GM12864 (cell line): ENCODE data around the gene MCOLN2.

Source experiments
- DNase-seq: peaks from one replicate; pipeline ENCODE4 v3.0.0-alpha.2; 2011; ENCODE audit warnings: low read depth
- H3K4me3 ChIP-seq: 2 replicates; pipeline ENCODE4 v1.5.1; 2011; ENCODE audit warnings: mild to moderate bottlenecking, low read depth, low read length, control low read depth
- TF ChIP-seq, protein P1 (sequence below): IDR thresholded peaks from 2 replicates; pipeline ENCODE4 v1.5.1; 2011; ENCODE audit warnings: low read depth, mild to moderate bottlenecking, moderate library complexity, low read length, control low read depth, inconsistent platforms; ENCODE audit errors: missing control alignments

The MCOLN2 gene

DNA sequence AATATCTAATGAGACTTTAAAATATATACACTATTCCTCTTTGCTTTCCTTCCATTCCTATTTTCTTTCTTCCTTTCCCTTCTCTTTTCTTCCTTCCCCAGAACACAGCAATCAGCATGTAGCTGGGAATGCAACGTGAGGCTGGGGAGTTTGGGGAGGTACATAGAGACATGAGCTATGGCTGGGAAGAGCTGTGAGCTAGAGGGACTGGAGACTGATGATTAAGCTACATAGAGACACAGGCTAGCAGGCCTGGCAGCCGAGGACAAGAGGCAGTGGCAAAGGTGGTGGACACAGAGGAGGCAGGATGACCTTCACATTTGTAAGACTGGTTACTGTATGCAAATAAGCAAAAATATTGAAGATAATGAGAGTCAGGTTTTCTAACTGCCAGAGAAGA, 111.4 kb downstream of the MCOLN2 start:
- TF ChIP-seq, protein P1, sequence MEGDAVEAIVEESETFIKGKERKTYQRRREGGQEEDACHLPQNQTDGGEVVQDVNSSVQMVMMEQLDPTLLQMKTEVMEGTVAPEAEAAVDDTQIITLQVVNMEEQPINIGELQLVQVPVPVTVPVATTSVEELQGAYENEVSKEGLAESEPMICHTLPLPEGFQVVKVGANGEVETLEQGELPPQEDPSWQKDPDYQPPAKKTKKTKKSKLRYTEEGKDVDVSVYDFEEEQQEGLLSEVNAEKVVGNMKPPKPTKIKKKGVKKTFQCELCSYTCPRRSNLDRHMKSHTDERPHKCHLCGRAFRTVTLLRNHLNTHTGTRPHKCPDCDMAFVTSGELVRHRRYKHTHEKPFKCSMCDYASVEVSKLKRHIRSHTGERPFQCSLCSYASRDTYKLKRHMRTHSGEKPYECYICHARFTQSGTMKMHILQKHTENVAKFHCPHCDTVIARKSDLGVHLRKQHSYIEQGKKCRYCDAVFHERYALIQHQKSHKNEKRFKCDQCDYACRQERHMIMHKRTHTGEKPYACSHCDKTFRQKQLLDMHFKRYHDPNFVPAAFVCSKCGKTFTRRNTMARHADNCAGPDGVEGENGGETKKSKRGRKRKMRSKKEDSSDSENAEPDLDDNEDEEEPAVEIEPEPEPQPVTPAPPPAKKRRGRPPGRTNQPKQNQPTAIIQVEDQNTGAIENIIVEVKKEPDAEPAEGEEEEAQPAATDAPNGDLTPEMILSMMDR = no peak
- H3K4me3 ChIP-seq = no peak overlapping the region
- DNase-seq = no peak

DNA sequence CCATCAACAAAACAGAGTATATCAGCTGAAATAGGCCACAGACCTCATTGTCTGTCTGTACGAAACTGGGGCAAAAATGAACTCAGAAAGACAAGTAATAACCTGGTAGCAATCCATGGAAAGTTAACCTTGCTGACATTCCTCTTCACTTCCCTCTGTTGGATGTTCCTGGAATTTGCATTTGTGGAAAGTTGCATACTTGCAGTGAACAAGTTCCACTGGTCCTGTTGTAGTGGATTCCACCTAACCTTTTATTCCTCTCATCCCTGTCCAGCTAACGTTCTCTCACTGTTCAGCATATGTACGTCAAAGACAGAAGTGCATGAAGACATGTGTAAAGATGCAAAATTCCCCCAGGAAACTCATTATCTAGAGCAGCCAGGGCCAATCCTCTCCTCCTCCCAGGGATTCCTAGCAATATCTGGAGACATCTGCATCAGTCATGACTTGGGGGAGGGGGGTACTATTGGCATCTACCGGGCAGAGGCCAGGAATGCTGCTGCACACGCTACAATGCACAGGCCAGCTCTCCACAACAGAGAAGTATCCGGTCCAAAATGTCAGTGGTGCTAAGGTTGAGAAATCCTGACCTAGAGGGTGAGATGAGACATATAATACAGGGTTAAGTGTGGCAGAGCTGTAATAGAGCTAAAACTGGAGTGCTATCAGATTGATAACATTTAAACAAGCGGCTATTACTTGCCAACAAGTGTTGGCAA, 112.1 kb downstream of the MCOLN2 start:
- H3K4me3 ChIP-seq = no peak overlapping the region
- no peak for DNase-seq
- TF ChIP-seq, protein P1 = no peak

DNA sequence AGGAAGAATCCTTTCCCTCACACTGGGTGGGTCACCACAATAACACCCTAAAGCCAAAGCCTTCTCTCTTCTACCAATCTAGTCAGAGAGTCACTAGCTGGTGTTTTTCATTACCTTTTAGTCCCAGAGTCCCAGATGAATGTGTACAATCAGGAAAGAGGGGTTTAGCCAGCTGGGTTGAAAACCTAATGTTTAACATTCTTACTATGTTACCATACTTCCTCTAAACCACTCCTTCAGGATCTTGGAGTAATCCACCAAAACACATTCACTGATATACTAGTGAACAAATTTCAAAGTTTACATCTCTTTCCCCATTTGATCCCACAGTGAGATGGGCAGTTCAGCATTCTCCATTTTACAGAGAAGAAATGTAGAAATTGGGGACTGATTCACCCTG, 113.6 kb downstream of the MCOLN2 start:
- no peak overlapping the region for H3K4me3 ChIP-seq
- DNase-seq = no peak
- TF ChIP-seq, protein P1 = no peak

DNA sequence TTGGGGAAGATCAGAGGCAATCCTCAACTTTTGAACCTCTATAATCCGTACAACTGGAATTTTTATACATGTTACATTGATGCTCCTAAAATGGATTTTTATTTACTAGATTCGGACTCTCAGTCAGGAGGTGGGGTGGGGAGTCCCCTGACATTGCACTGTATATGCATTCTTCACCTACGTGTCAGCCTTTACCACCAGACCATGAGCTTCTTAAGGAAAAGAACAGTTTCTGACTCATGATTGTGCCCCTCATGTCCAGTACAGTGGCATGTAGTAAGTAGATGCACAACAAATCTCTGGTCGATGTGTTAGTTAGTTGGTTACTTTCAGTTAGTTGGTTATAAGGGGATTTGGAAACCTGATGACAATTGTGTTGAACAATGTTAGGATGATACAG, 119.3 kb downstream of the MCOLN2 start:
- no peak for DNase-seq
- no peak overlapping the region for H3K4me3 ChIP-seq
- TF ChIP-seq, protein P1 = no peak

DNA sequence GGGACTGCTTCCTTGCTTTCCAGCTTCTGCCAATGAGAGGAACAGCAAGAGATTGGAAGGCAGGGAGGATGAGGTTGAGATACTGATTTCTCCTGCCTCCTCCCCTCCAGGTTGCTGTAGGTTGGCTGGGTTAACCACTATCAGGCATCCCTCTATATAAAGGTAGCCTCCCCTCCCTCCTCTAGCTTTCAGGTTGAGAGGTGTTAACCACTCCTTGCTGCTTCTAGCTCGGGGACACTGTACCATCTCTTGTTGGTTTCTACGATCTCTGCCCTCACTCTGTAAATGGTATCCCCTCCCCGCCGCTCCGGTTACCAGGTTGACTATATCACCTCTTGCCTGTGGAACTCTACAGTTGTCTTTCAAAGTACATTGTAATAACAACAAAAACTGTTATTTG, 120.6 kb downstream of the MCOLN2 start:
- TF ChIP-seq, protein P1 = no peak
- H3K4me3 ChIP-seq = no peak overlapping the region
- DNase-seq = no peak
